SU-DHL-6 (cell line): Measurements from ENCODE around the gene CRELD1.

Experiments used
- EZH2phosphoT487 ChIP-seq: fragments of 200-600 bp; sonication (generic), shearing (Covaris generic); conservative IDR thresholded peaks from 2 replicates; pipeline ENCODE4 v1.6.1; 2018; ENCODE audit warnings: mild to moderate bottlenecking, antibody characterized with exemption, low read length, moderate library complexity, mixed read lengths
- TF ChIP-seq, protein P1 (sequence below): fragments of 200-600 bp; sonication (generic); IDR thresholded peaks from one replicate; pipeline ENCODE4 v1.5.1; 2017; ENCODE audit warnings: antibody characterized with exemption, mild to moderate bottlenecking, low read length, moderate library complexity; ENCODE audit not compliant: insufficient read depth, poor library complexity, severe bottlenecking

DNA sequence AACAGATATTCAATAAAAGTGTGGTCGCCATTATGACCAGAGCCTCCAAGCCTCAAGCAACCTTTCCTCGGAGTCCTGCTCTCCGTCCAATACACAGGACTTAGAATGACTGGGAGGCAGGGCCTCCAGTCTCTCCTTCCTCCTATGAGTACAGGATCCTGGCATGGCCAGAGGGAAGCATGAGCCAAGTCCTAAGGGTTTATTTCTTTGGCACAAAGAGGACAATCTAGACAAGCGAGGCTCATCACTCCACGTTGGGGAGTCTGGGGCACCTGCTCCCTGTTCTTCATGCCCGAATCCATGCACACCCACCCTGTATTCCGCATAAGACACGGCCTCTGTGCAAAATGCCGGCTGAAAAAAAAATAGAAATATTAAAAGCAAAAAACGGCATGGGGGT is 11.7 kb downstream of the CRELD1 start:
- TF ChIP-seq, protein P1, sequence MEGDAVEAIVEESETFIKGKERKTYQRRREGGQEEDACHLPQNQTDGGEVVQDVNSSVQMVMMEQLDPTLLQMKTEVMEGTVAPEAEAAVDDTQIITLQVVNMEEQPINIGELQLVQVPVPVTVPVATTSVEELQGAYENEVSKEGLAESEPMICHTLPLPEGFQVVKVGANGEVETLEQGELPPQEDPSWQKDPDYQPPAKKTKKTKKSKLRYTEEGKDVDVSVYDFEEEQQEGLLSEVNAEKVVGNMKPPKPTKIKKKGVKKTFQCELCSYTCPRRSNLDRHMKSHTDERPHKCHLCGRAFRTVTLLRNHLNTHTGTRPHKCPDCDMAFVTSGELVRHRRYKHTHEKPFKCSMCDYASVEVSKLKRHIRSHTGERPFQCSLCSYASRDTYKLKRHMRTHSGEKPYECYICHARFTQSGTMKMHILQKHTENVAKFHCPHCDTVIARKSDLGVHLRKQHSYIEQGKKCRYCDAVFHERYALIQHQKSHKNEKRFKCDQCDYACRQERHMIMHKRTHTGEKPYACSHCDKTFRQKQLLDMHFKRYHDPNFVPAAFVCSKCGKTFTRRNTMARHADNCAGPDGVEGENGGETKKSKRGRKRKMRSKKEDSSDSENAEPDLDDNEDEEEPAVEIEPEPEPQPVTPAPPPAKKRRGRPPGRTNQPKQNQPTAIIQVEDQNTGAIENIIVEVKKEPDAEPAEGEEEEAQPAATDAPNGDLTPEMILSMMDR = no peak
- TF ChIP-seq EZH2phosphoT487 = no peak
